ENCODE measurements around the gene USE1.
"Not testable (repeated sequence)": the region's sequence is repeated elsewhere in the genome, so short reads cannot be mapped to it uniquely, and the experiment has no call there.

USE1 gene

GRCh38 chr19:17185590-17185989 is 29.6 kb upstream of the USE1 start:
- Histone ChIP-seq H3K9ac (ENCODE audit: low read length) (no peak overlapping the region), H3K27ac (ENCODE audit: low read depth, low read length) (no peak overlapping the region), H3K4me3 (ENCODE audit: low read depth in 1 of 2, low read length in 2 of 2) (no peak overlapping the region), H3K27me3 (ENCODE audit: control insufficient read depth in 1 of 2, insufficient read depth in 2 of 2, low read length in 2 of 2) (no peaks in the 10 kb centered on the region), H3K4me1 (ENCODE audit: insufficient read depth, low read length) (no peaks in the 10 kb centered on the region), H3K36me3 (ENCODE audit: insufficient read depth, low read length) (peaks cover 50% of the 10 kb centered on the region), H3K9me3 (ENCODE audit: low read length) (no peaks in the 10 kb centered on the region)

GRCh38 chr19:17191736-17192135 is 23.4 kb upstream of the USE1 start:
- not testable (repeated sequence) for H3K27ac ChIP-seq (ENCODE audit: low read depth, low read length); H3K4me1 ChIP-seq (ENCODE audit: insufficient read depth, low read length); H3K9me3 ChIP-seq (ENCODE audit: low read length); H3K27me3 ChIP-seq (ENCODE audit: control insufficient read depth in 1 of 2, insufficient read depth in 2 of 2, low read length in 2 of 2); H3K4me3 ChIP-seq (ENCODE audit: low read depth in 1 of 2, low read length in 2 of 2); H3K9ac ChIP-seq (ENCODE audit: low read length)
- H3K36me3 ChIP-seq (ENCODE audit: insufficient read depth, low read length), result peaks cover 55% of the 10 kb centered on the region

GRCh38 chr19:17192751-17193150 is 22.4 kb upstream of the USE1 start:
- H3K27me3 ChIP-seq (ENCODE audit: control insufficient read depth in 1 of 2, insufficient read depth in 2 of 2, low read length in 2 of 2), result no peaks in the 10 kb centered on the region
- no peak overlapping the region for H3K9ac ChIP-seq (ENCODE audit: low read length)
- H3K27ac ChIP-seq (ENCODE audit: low read depth, low read length), result no peak overlapping the region
- peaks cover 56% of the 10 kb centered on the region for H3K36me3 ChIP-seq (ENCODE audit: insufficient read depth, low read length)
- H3K4me3 ChIP-seq (ENCODE audit: low read depth in 1 of 2, low read length in 2 of 2), result no peak overlapping the region
- no peaks in the 10 kb centered on the region for H3K4me1 ChIP-seq (ENCODE audit: insufficient read depth, low read length)
- H3K9me3 ChIP-seq (ENCODE audit: low read length), result no peaks in the 10 kb centered on the region

GRCh38 chr19:17194608-17195007 is 20.5 kb upstream of the USE1 start:
- no peak overlapping the region for H3K9ac ChIP-seq (ENCODE audit: low read length)
- no peak overlapping the region for H3K27ac ChIP-seq (ENCODE audit: low read depth, low read length)
- H3K4me3 ChIP-seq (ENCODE audit: low read depth in 1 of 2, low read length in 2 of 2), result no peak overlapping the region
- H3K4me1 ChIP-seq (ENCODE audit: insufficient read depth, low read length), result no peaks in the 10 kb centered on the region
- no peaks in the 10 kb centered on the region for H3K9me3 ChIP-seq (ENCODE audit: low read length)
- no peaks in the 10 kb centered on the region for H3K27me3 ChIP-seq (ENCODE audit: control insufficient read depth in 1 of 2, insufficient read depth in 2 of 2, low read length in 2 of 2)
- H3K36me3 ChIP-seq (ENCODE audit: insufficient read depth, low read length), result peaks cover 42% of the 10 kb centered on the region

DNA sequence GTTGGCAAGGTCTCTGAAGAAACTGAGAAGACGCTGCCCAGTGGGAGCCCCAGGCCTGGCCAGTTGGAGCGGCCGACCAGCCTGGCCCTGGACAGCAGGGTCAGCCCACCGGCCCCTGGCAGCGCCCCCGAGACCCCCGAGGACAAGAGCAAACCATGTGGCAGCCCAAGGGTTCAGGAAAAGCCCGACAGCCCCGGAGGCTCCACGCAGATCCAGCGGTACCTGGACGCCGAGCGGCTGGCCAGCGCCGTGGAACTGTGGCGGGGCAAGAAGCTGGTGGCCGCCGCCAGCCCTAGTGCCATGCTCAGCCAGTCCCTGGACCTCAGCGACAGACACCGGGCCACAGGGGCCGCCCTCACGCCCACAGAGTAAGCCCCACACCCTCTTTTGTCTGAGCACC is 20.1 kb upstream of the USE1 start:
- Histone ChIP-seq H3K4me1 (ENCODE audit: insufficient read depth, low read length) (no peaks in the 10 kb centered on the region), H3K27me3 (ENCODE audit: control insufficient read depth in 1 of 2, insufficient read depth in 2 of 2, low read length in 2 of 2) (no peaks in the 10 kb centered on the region), H3K9me3 (ENCODE audit: low read length) (no peaks in the 10 kb centered on the region), H3K36me3 (ENCODE audit: insufficient read depth, low read length) (peaks cover 43% of the 10 kb centered on the region), H3K27ac (ENCODE audit: low read depth, low read length) (no peak overlapping the region), H3K9ac (ENCODE audit: low read length) (no peak overlapping the region), H3K4me3 (ENCODE audit: low read depth in 1 of 2, low read length in 2 of 2) (no peak overlapping the region)

DNA sequence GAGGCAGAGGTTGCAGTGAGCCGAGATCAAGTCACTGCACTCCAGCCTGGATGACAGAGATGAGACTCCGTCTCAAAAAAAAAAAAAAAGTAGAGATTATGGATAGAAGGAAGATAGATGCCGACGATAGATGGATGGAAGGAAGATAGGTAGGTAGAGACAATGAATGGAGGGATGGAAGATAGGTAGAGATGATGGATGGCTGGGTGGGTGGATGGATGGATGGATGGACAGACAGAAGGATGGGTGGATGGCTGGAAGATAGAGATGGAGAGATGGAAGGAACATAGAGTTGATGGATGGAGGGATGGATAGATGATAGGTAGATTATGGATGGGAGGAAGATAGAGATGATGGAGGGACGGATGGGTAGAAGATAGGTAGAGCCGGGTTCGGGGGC is 18.5 kb upstream of the USE1 start:
- Histone ChIP-seq H3K27ac (ENCODE audit: low read depth, low read length) (no peak overlapping the region), H3K36me3 (ENCODE audit: insufficient read depth, low read length) (peaks cover 48% of the 10 kb centered on the region)

DNA sequence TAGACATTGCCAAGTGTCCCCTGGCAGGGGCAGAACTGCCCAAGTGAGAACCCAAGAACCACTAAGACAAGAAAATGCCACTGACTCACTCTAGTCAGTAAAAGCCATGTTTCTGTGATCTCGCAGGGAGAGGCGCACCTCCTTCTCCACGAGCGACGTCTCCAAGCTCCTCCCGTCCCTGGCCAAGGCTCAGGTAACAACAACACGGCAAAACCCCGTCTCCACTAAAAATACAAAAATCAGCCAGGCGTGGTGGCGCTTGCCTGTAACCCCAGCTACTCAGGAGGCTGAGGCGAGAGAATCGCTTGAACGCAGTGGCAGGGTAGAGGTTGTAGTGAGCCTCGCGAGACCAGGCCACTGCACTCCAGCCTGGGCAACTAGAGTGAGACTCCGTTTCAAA is 17.5 kb upstream of the USE1 start:
- H3K9me3 ChIP-seq (ENCODE audit: low read length), result no peaks in the 10 kb centered on the region
- H3K4me1 ChIP-seq (ENCODE audit: insufficient read depth, low read length), result no peaks in the 10 kb centered on the region
- H3K36me3 ChIP-seq (ENCODE audit: insufficient read depth, low read length), result peaks cover 57% of the 10 kb centered on the region
- H3K4me3 ChIP-seq (ENCODE audit: low read depth in 1 of 2, low read length in 2 of 2), result no peak overlapping the region
- no peak overlapping the region for H3K9ac ChIP-seq (ENCODE audit: low read length)
- H3K27me3 ChIP-seq (ENCODE audit: control insufficient read depth in 1 of 2, insufficient read depth in 2 of 2, low read length in 2 of 2), result no peaks in the 10 kb centered on the region
- no peak overlapping the region for H3K27ac ChIP-seq (ENCODE audit: low read depth, low read length)

More for the DNA sequence above, 18.5 kb upstream of the USE1 start:
- Histone ChIP-seq H3K9ac (ENCODE audit: low read length) (no peak overlapping the region), H3K4me3 (ENCODE audit: low read depth in 1 of 2, low read length in 2 of 2) (no peak overlapping the region), H3K9me3 (ENCODE audit: low read length) (no peaks in the 10 kb centered on the region), H3K4me1 (ENCODE audit: insufficient read depth, low read length) (no peaks in the 10 kb centered on the region), H3K27me3 (ENCODE audit: control insufficient read depth in 1 of 2, insufficient read depth in 2 of 2, low read length in 2 of 2) (no peaks in the 10 kb centered on the region)

DNA sequence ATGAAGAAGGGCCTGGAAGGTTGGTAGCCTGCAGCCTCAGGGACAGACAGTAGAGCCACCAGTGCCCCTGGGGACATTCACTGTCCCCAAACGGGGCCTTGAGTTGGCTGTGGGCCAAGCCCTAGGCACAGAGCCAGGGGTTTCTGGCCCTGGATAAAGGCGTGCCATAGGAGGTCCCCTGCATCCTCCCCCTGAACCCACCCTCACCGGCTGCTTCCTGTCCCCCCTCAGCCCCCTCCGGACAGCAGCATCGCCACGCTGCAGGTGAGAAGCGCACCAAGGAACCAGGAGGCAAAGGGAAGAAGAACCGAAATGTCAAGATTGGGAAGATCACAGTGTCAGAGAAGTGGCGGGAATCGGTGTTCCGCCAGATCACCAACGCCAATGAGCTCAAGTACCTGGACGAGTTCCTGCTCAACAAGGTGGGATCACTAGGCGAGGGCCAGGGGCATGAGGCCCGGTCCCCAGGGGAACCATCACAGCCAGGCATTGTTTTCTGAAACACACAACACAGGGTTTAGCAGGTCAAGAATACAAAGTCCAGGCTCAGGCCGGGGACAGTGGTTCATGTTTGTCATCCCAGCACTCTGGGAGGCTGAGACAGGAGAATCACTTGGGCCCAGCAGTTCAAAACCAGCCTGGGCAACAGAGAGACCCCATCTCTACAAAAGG is 14.6 kb upstream of the USE1 start:
- no peaks in the 10 kb centered on the region for H3K4me1 ChIP-seq (ENCODE audit: insufficient read depth, low read length)
- H3K27me3 ChIP-seq (ENCODE audit: control insufficient read depth in 1 of 2, insufficient read depth in 2 of 2, low read length in 2 of 2), result no peaks in the 10 kb centered on the region
- no peak overlapping the region for H3K27ac ChIP-seq (ENCODE audit: low read depth, low read length)
- H3K36me3 ChIP-seq (ENCODE audit: insufficient read depth, low read length), result peaks cover 45% of the 10 kb centered on the region
- no peaks in the 10 kb centered on the region for H3K9me3 ChIP-seq (ENCODE audit: low read length)
- no peak overlapping the region for H3K9ac ChIP-seq (ENCODE audit: low read length)
- H3K4me3 ChIP-seq (ENCODE audit: low read depth in 1 of 2, low read length in 2 of 2), result no peak overlapping the region

GRCh38 chr19:17202249-17202648 is 12.9 kb upstream of the USE1 start:
- Histone ChIP-seq H3K9me3 (ENCODE audit: low read length) (no peaks in the 10 kb centered on the region), H3K9ac (ENCODE audit: low read length) (no peak overlapping the region), H3K27me3 (ENCODE audit: control insufficient read depth in 1 of 2, insufficient read depth in 2 of 2, low read length in 2 of 2) (no peaks in the 10 kb centered on the region), H3K36me3 (ENCODE audit: insufficient read depth, low read length) (peaks cover 55% of the 10 kb centered on the region), H3K27ac (ENCODE audit: low read depth, low read length) (no peak overlapping the region), H3K4me1 (ENCODE audit: insufficient read depth, low read length) (no peaks in the 10 kb centered on the region), H3K4me3 (ENCODE audit: low read depth in 1 of 2, low read length in 2 of 2) (no peak overlapping the region)

DNA sequence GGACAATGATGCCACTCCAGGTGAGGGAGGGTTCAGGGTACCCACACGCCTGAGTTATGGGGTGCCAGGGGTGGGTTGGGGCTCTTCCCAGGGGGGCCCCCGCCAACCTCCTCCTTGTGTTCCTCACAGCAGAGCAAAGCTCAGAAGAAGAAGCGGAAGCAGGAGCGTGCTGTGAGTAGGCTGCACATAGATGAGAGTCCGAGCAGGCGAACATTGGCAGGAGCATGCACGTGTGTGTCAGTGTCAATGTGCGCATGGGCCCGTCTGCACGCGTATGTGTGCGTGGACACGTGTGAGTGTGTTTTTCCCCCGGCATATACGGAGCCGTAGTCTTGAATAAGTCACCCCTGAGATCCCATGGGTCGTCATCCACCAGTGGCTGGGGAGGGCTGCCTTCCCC is 12.4 kb upstream of the USE1 start:
- no peak overlapping the region for H3K27ac ChIP-seq (ENCODE audit: low read depth, low read length)
- H3K27me3 ChIP-seq (ENCODE audit: control insufficient read depth in 1 of 2, insufficient read depth in 2 of 2, low read length in 2 of 2), result no peaks in the 10 kb centered on the region
- peaks cover 51% of the 10 kb centered on the region for H3K36me3 ChIP-seq (ENCODE audit: insufficient read depth, low read length)
- H3K4me3 ChIP-seq (ENCODE audit: low read depth in 1 of 2, low read length in 2 of 2), result no peak overlapping the region
- no peak overlapping the region for H3K9ac ChIP-seq (ENCODE audit: low read length)
- no peaks in the 10 kb centered on the region for H3K4me1 ChIP-seq (ENCODE audit: insufficient read depth, low read length)
- H3K9me3 ChIP-seq (ENCODE audit: low read length), result no peaks in the 10 kb centered on the region

GRCh38 chr19:17205237-17206140 is 9.7 kb upstream of the USE1 start:
- H3K9ac ChIP-seq (ENCODE audit: low read length), result no peak overlapping the region
- peaks cover 64% of the 10 kb centered on the region for H3K36me3 ChIP-seq (ENCODE audit: insufficient read depth, low read length)
- no peak overlapping the region for H3K4me3 ChIP-seq (ENCODE audit: low read depth in 1 of 2, low read length in 2 of 2)
- H3K27me3 ChIP-seq (ENCODE audit: control insufficient read depth in 1 of 2, insufficient read depth in 2 of 2, low read length in 2 of 2), result no peaks in the 10 kb centered on the region
- H3K27ac ChIP-seq (ENCODE audit: low read depth, low read length), result no peak overlapping the region
- H3K9me3 ChIP-seq (ENCODE audit: low read length), result no peaks in the 10 kb centered on the region
- no peaks in the 10 kb centered on the region for H3K4me1 ChIP-seq (ENCODE audit: insufficient read depth, low read length)
